Stomach (tissue), 9 donors: Measurements from ENCODE around the gene CCDC68. TPM values are rescaled to one million over a fixed set of nuclear protein-coding genes. Genes with fewer than 3 reads are reported as not detected.

ENCODE experiments used
- DNase-seq, 2 donors: peaks; one replicate each; pipeline versions ENCODE4 v3.0.0 to v3.0.0-alpha.2; 2013 to 2019
- H3K27ac ChIP-seq, 5 donors: fragments of 200-600 bp in 4 of 5; sonication (generic) in 4 of 5; one replicate each; pipeline ENCODE4 v1.5.1; 2013 to 2019; ENCODE audit warnings: mild to moderate bottlenecking in 1 of 5, moderate library complexity in 1 of 5
- H3K27me3 ChIP-seq, 3 donors: fragments of 200-600 bp; sonication (generic); one replicate each; pipeline ENCODE4 v1.5.1; 2017 to 2019; ENCODE audit warnings: mixed run types in 1 of 3
- H3K36me3 ChIP-seq, 4 donors: fragments of 200-600 bp; sonication (generic); 1 replicate in 3 of 4; 2 replicates in 1 of 4; pipeline ENCODE4 v1.5.1; 2016 to 2019
- H3K4me1 ChIP-seq, 4 donors: fragments of 200-600 bp; sonication (generic); one replicate each; pipeline ENCODE4 v1.5.1; 2016 to 2019
- H3K4me3 ChIP-seq, 4 donors: fragments of 200-600 bp; sonication (generic) in 3 of 4; one replicate each; pipeline ENCODE4 v1.5.1; 2016 to 2019; ENCODE audit warnings: mild to moderate bottlenecking in 1 of 4
- H3K9me3 ChIP-seq, 4 donors: fragments of 200-600 bp; sonication (generic); one replicate each; pipeline ENCODE4 v1.5.1; 2016 to 2019
- EP300 ChIP-seq: sonication (generic); formaldehyde crosslinking; IDR thresholded peaks from one replicate; pipeline ENCODE4 v1.6.1; 2017; ENCODE audit warnings: antibody characterized with exemption
- POLR2A ChIP-seq, 4 donors: fragments of 450-650 bp; IDR thresholded peaks; one replicate each; pipeline ENCODE4 v1.6.1; 2016; ENCODE audit warnings: antibody characterized with exemption in 4 of 4, control low read depth in 2 of 4, mild to moderate bottlenecking in 1 of 4, moderate library complexity in 1 of 4
- POLR2AphosphoS5 ChIP-seq, 3 donors: sonication (generic); formaldehyde crosslinking; IDR thresholded peaks; one replicate each; pipeline ENCODE4 v1.6.1; 2016; ENCODE audit warnings: antibody characterized with exemption in 3 of 3
- WGBS, 5 donors: extraction: QIAGEN DNeasy Blood & Tissue Kit in 3 of 5; methylation state at CpG; one replicate each; pipeline versions ENCODE4 v1.1.5 to v1.1.7; 2013 to 2018; 5-methylcytosine and 5-hydroxymethylcytosine counted together
- intact Hi-C: fragments of 100-400 bp; cut with DNase I; formaldehyde crosslinking; loops from one replicate; pipeline ENCODE4 v1.15.1; 2023; ENCODE audit warnings: low total_unique reads
- polyA plus RNA-seq, 3 donors: library from polyadenylated mRNA; stranded (reverse); fragments of 200-250 nt; gene quantifications; one replicate each; pipeline ENCODE4 v1.2.3, GENCODE V29; 2013
- total RNA-seq, 5 donors: library from RNA; depleted of rRNA; stranded (reverse); fragments of >200 nt; gene quantifications; one replicate each; pipeline versions ENCODE4 v1.1.0 to v1.2.3, GENCODE V29; 2014 to 2016
- TF ChIP-seq, protein P1 (sequence below), 7 experiments: fragments of 450-650 bp in 4 of 7; fragments of 200-600 bp in 3 of 7; sonication (generic) in 3 of 7; IDR thresholded peaks; one replicate each; pipeline ENCODE4 v1.5.1; 2016 to 2019; ENCODE audit warnings: antibody characterized with exemption in 7 of 7, control low read depth in 2 of 7, mild to moderate bottlenecking in 1 of 7
- donor health status: healthy with polysubstance abuse.
- donor health status: Bipolar disorder and iron deficiency.
- donor health status: healthy.

Gene CCDC68
- total and polyA plus RNA-seq, 8 donors = 2.8 to 154 (median 22.0) TPM

DNA sequence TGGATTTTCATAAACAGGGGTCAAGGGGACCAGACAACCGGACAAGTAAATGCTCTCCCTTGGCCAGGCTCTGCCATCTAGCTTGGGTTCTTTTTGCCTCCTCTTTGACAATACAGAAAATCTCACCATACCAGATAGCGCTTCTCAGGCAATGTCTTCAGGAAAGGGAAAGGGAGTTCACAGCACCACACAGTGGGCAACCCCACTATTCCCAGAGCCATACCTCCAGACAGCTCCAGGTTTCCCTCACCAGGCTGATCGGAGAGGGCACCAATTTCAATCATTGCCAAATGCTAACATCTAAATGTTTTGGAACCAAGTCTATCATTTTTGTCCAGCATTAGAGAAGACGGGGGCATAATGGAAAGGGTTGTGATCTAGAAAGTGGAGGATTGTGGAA lies 28.1 kb downstream of the CCDC68 start:
- peaks cover 0 to 64% (median 16%) of the 10 kb centered on the region in 4 donors for H3K36me3 ChIP-seq
- TF ChIP-seq, protein P1, sequence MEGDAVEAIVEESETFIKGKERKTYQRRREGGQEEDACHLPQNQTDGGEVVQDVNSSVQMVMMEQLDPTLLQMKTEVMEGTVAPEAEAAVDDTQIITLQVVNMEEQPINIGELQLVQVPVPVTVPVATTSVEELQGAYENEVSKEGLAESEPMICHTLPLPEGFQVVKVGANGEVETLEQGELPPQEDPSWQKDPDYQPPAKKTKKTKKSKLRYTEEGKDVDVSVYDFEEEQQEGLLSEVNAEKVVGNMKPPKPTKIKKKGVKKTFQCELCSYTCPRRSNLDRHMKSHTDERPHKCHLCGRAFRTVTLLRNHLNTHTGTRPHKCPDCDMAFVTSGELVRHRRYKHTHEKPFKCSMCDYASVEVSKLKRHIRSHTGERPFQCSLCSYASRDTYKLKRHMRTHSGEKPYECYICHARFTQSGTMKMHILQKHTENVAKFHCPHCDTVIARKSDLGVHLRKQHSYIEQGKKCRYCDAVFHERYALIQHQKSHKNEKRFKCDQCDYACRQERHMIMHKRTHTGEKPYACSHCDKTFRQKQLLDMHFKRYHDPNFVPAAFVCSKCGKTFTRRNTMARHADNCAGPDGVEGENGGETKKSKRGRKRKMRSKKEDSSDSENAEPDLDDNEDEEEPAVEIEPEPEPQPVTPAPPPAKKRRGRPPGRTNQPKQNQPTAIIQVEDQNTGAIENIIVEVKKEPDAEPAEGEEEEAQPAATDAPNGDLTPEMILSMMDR (IDR thresholded peaks at IDR 0.05) = no peak
- no peak for TF ChIP-seq POLR2A (IDR thresholded peaks at IDR 0.05)
- no peak for TF ChIP-seq EP300
- TF ChIP-seq POLR2AphosphoS5 (IDR thresholded peaks at IDR 0.05) = no peak
- no peaks in the 10 kb centered on the region for H3K27me3 ChIP-seq
- DNase-seq = no peak
- intact Hi-C loops = no loop called here
- H3K27ac ChIP-seq = no peak overlapping the region
- WGBS, 5 donors = 93 to 98% (median 95%) methylated on average over 4 of the region's 4 CpGs
- no peak overlapping the region for H3K4me3 ChIP-seq
- no peaks in the 10 kb centered on the region for H3K9me3 ChIP-seq
- H3K4me1 ChIP-seq = no peaks in the 10 kb centered on the region

DNA sequence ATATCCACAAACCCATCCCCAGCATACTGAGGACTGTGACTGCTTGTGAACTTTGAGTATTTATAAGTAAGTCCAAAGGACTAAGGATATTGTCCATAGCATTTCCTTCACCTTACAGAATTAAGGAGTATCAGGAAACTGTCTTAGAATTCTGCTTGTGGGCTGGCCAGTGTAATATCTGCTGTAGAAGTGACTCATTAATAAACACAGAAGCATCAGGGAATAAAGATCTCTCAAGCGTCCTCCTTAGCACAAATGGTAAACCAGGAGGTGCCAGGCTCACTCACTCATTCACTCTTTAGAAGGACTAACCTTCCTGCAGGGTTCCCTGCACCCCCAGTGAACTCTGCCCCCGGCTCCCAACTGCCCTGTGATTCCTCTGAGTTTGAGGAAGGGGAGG lies 31.0 kb downstream of the CCDC68 start:
- H3K27me3 ChIP-seq = no peaks in the 10 kb centered on the region
- no peaks in the 10 kb centered on the region for H3K9me3 ChIP-seq
- intact Hi-C loops = no loop called here
- no peaks in the 10 kb centered on the region for H3K4me1 ChIP-seq
- peaks cover 0 to 55% (median 21%) of the 10 kb centered on the region in 4 donors for H3K36me3 ChIP-seq
- TF ChIP-seq, protein P1 (IDR thresholded peaks at IDR 0.05) = no peak
- TF ChIP-seq POLR2AphosphoS5 (IDR thresholded peaks at IDR 0.05) (no peak), POLR2A (IDR thresholded peaks at IDR 0.05) (no peak), EP300 (no peak)
- WGBS, 5 donors = 75 to 87% (median 79%) methylated on average over 2 of the region's 2 CpGs
- no peak overlapping the region for H3K4me3 ChIP-seq
- no peak for DNase-seq
- H3K27ac ChIP-seq = no peak overlapping the region

DNA sequence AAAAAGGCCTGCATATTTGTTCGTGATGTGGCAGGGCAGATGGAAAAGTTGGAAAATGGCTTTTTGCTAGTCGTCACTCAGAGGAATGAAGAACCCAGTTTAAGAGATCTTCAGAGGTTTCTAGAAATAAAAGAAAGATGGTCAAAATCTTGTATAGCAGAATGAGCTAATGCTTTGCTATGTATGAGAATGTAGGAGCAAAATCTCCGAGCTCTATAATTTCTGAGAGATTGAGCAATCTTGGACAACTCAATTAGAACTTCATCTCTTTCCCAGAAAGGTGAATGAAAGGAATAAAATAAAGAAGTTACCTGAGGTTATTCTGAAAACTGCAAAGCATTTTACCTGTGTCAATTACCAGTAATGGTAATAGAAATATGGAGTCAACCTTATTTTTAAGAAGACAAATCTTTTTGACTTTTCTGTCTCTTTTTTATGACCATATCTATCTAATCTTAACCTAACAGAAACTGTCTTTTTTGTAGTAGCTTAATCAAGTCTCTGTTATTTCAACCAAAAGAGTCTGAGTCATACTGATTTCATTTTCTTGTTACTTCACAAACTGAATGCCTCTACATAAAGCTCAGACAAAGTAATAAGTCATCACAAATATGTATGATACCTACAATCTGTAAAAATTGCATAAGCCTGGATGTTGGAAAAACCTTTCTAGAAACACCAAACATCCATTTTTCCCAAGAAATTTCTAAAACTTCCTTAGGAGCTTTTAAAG lies 32.5 kb downstream of the CCDC68 start:
- Histone ChIP-seq H3K36me3 (peaks cover 0 to 52% (median 22%) of the 10 kb centered on the region in 4 donors), H3K4me3 (no peak overlapping the region), H3K27ac (no peak overlapping the region), H3K9me3 (no peaks in the 10 kb centered on the region), H3K27me3 (no peaks in the 10 kb centered on the region), H3K4me1 (no peaks in the 10 kb centered on the region)
- no peak for DNase-seq
- 91 to 97% (median 96%) methylated on average over 3 of the region's 3 CpGs for WGBS, 5 donors
- TF ChIP-seq POLR2AphosphoS5 (IDR thresholded peaks at IDR 0.05) (no peak), EP300 (no peak), POLR2A (IDR thresholded peaks at IDR 0.05) (no peak)
- TF ChIP-seq, protein P1 (IDR thresholded peaks at IDR 0.05) = no peak
- intact Hi-C loops = no loop called here

DNA sequence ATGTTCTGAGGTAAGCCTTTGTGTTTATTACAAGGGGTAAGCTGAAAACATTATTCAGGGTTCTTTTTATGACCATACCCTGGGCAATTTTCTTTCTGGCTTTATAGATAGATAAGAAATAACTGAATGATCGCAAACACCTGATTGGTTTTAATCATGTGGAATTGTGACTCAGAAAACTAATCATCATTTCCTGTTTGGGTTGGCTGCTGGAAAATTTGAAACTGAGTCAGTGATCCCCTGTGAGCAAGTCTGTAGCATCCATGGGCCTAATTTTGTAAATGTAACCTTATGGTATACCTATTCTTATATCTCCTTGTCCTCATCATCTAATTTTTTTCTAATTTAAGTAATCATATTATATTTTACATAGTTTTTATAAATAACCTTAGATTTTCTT lies 34.3 kb downstream of the CCDC68 start:
- no peak for TF ChIP-seq POLR2AphosphoS5 (IDR thresholded peaks at IDR 0.05)
- no peak for TF ChIP-seq EP300
- no peak for TF ChIP-seq POLR2A (IDR thresholded peaks at IDR 0.05)
- TF ChIP-seq, protein P1 (IDR thresholded peaks at IDR 0.05) = no peak
- no peaks in the 10 kb centered on the region for H3K9me3 ChIP-seq
- no peak overlapping the region for H3K27ac ChIP-seq
- H3K36me3 ChIP-seq = peaks cover 0 to 60% (median 22%) of the 10 kb centered on the region in 4 donors
- WGBS, 5 donors = 78 to 100% (median 88%) methylated on average over 1 of the region's 1 CpG
- no peak overlapping the region for H3K4me3 ChIP-seq
- H3K27me3 ChIP-seq = no peaks in the 10 kb centered on the region
- no peak for DNase-seq
- no peaks in the 10 kb centered on the region for H3K4me1 ChIP-seq
- intact Hi-C loops = no loop called here
